Measurements from ENCODE around the gene RSPH6A. TPM values are rescaled to one million over a fixed set of nuclear protein-coding genes. Genes with fewer than 3 reads are reported as not detected.

RSPH6A gene
- total RNA-seq, result not detected in 2 replicates

GRCh38 chr19:45814851-45815480 lies at the start of gene RSPH6A:
TSS of gene RSPH6A (minus strand) at chr19:45815308. CDS start at chr19:45815176, 132 bp downstream.

GRCh38 chr19:45863840-45864628 lies 48.9 kb upstream of the RSPH6A start, which contains the start of gene FOXA3:
TSS of gene FOXA3 (plus strand) at chr19:45864326. CDS start at chr19:45864457, 131 bp downstream.

GRCh38 chr19:45862564-45863334 lies 47.6 kb upstream of the RSPH6A start, which contains the start of gene SYMPK:
TSS of gene SYMPK (minus strand) at chr19:45863147. CDS start at chr19:45854495, 8,652 bp downstream.

GRCh38 chr19:45792470-45793177 lies 22.5 kb downstream of the RSPH6A start, which contains the start of gene DMWD:
TSS of gene DMWD (minus strand) at chr19:45792845. CDS start at chr19:45792756, 89 bp downstream.

GRCh38 chr19:45782162-45782691 lies 32.9 kb downstream of the RSPH6A start, which contains the start of gene DMPK:
TSS of gene DMPK (minus strand) at chr19:45782490. CDS start at chr19:45782352, 138 bp downstream.

GRCh38 chr19:45768984-45769782 lies 45.9 kb downstream of the RSPH6A start, which contains the start of gene SIX5:
TSS of gene SIX5 (minus strand) at chr19:45769252. CDS start at chr19:45768844, 408 bp downstream.

Other genes starting within 250 kb of the RSPH6A start
- 6.1 and 14.7 TPM in 2 replicates for gene OPA3, start 230.5 kb downstream of the RSPH6A start, total RNA-seq
- gene GPR4, start 213.1 kb downstream of the RSPH6A start, total RNA-seq, result 0.29 and 0.53 TPM in 2 replicates
- gene EML2, start 175.9 kb downstream of the RSPH6A start, total RNA-seq, result 43.2 and 45.6 TPM in 2 replicates
- 0.18 TPM in 1 of 2 replicates, not detected in the other for gene GIPR, start 147.1 kb downstream of the RSPH6A start, total RNA-seq
- 306 and 318 TPM in 2 replicates for gene SNRPD2, start 123.4 kb downstream of the RSPH6A start, total RNA-seq
- 29.2 and 49.6 TPM in 2 replicates for gene QPCTL, start 122.6 kb downstream of the RSPH6A start, total RNA-seq
- 8.7 and 8.9 TPM in 2 replicates for gene FBXO46, start 84.4 kb downstream of the RSPH6A start, total RNA-seq
- not detected in 2 replicates for gene MEIOSIN, start 81.9 kb downstream of the RSPH6A start, total RNA-seq
- 16.1 and 21.0 TPM in 2 replicates for gene SIX5, start 46.1 kb downstream of the RSPH6A start, total RNA-seq
- gene DMPK, start 32.8 kb downstream of the RSPH6A start, total RNA-seq, result 17.6 and 23.9 TPM in 2 replicates
- 30.8 and 31.1 TPM in 2 replicates for gene DMWD, start 22.5 kb downstream of the RSPH6A start, total RNA-seq
- 33.5 and 40.6 TPM in 2 replicates for gene SYMPK, start 47.8 kb upstream of the RSPH6A start, total RNA-seq
- gene FOXA3, start 49.0 kb upstream of the RSPH6A start, total RNA-seq, result not detected in 2 replicates
- 21.1 and 32.6 TPM in 2 replicates for gene IRF2BP1, start 70.8 kb upstream of the RSPH6A start, total RNA-seq
- gene MYPOP, start 87.3 kb upstream of the RSPH6A start, total RNA-seq, result 0.53 and 3.5 TPM in 2 replicates
- gene NANOS2, start 99.5 kb upstream of the RSPH6A start, total RNA-seq, result not detected in 2 replicates
- not detected in 2 replicates for gene NOVA2, start 158.6 kb upstream of the RSPH6A start, total RNA-seq
- gene CCDC61, start 180.2 kb upstream of the RSPH6A start, total RNA-seq, result 11.2 and 12.9 TPM in 2 replicates
- not detected in 2 replicates for gene PGLYRP1, start 207.7 kb upstream of the RSPH6A start, total RNA-seq
- not detected in 2 replicates for gene IGFL4, start 225.7 kb upstream of the RSPH6A start, total RNA-seq

Data from myometrial cell (primary cell).